Measurements from ENCODE around the gene PCAT6.
A peak's percentile ranks its signal among the peaks of the same experiment; 100 is the strongest.
"Not testable (repeated sequence)": the region's sequence is repeated elsewhere in the genome, so short reads cannot be mapped to it uniquely, and the experiment has no call there.

Gene PCAT6

DNA sequence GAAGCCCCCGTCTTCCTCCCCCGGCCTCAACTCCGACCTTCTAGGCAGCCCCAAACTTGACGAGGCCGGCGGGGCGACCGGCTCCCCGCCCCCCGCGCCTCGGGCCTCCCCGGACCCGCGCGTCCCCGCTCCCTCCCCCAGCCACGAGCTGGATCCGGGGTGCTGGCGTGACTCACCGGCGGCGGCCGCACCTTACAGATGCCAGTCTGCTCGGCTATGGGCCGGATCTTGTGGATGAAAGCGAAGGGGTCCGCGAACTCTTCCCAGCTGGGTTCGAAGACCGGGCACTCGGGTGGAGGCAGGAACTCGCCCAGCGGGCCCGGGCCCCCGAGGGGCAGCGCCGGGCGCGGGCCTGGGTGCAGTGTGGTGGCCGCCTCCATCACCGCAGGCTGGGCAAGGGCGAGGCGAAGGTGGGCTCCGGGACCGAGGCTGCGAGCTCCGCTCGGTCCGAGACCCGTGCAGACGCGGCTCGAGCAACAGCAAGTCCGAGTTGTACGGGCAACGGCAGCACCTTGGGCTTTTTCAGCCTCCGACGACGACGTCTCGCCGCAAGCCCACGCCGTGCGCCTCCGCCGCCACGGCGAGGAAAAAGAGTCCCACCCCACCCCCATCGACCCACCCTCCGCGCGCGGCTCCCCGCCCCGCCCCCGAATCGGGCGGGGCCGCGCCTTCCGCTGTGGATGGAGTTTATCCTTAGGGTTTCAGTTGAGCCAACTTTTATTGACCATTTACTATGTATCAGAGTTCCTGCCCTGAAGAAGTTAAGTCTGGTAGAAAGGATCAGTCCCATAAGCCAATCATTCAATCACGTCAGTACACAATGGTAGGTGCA lies 2.6 kb upstream of the PCAT6 start, which contains the start of gene KDM5B:
KDM5B (minus strand) TSS at position 496 of the 832 bp plus-strand sequence; CDS start at position 380, 116 bp downstream.
- DNase-seq, result peak; percentile 74

DNA sequence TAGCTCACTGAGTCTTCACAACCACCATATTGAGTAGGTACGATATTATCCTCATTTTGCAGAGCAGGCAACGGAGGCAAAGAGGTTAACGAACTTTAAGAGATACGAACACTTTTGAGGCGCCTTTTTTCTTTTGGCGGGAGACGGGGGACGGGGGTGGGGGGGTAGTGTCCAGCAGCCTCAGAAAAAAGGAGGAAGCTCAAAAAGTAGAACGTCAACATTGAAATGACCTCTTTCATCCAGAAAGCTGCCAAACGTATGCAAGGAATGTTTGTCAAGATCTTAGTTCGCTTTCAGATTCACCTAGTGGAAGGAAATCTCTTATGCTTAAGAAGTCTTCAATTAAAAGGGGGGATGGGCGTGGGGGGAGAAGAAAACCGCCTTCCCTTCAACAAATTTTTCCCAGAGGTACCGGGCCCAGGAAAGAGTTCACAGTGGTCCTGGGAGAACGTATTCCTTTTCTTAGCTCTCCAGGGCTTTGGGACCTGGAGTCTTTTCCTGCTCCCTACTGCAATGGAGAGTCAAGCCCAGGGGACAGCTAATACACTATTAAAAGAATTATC lies 1.1 kb upstream of the PCAT6 start:
- DNase-seq, result no peak

DNA sequence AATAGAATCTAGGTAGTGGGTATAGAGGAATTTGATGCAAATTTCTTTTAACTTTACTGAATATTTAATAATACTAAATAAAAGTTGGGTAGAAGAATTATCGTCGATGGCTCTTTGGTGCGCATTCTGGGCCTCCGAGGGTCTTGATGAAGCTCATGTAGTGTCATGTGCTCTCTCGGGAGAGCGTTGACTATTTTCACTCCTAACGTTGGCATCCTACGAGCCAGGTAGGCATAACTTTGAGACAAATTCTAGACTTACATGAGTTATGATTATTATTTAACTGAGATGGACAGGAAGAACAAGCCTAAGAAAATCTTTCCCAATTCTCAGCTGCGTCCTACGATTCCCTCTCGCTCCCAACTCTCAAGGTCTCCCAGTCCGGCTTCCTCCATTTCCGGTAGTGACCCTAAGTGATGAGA lies 550 bp upstream of the PCAT6 start:
- no peak for DNase-seq

DNA sequence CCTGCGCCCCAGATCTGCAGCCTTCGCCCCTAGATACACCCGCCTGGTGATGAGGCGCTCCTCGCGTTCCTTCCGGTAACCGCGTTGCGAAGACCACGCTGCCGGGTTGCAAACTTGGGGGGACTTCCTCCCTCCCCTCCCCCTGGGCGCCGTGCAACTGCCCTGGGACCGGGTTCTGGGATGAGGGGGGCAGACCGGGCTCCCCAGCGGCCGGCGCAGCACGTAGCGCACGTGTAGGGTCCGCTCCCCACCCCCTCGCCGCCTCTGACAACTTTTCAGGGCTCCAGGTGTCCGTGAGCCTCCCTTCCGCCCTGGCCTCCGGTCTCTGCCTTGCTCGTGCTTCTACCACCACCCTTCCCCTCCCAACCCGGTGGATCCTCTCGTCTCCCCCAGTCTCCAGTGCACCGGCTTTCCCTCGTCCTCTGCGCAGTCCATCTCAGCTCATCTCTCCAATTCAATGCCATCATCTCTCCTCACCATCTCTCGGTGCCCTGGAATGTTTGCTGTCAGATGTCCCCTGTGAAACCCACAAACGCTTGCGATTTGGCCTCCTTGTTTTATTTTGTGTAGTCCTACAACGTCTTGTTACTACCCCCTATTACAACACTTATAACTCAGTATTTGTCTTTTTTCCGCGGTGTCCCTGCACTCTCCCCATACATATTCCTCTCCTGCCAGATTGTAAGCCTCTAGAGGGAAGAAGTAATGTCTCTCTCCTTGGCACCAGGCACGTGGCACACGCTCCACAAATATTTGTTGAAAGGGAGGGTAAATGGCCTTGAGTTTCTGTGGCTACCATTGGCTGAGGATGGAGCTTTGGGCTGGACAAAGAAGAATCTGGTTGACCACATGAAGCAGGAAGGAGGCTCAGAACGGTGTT lies 782 bp downstream of the PCAT6 start:
- DNase-seq, result peak; percentile 54

DNA sequence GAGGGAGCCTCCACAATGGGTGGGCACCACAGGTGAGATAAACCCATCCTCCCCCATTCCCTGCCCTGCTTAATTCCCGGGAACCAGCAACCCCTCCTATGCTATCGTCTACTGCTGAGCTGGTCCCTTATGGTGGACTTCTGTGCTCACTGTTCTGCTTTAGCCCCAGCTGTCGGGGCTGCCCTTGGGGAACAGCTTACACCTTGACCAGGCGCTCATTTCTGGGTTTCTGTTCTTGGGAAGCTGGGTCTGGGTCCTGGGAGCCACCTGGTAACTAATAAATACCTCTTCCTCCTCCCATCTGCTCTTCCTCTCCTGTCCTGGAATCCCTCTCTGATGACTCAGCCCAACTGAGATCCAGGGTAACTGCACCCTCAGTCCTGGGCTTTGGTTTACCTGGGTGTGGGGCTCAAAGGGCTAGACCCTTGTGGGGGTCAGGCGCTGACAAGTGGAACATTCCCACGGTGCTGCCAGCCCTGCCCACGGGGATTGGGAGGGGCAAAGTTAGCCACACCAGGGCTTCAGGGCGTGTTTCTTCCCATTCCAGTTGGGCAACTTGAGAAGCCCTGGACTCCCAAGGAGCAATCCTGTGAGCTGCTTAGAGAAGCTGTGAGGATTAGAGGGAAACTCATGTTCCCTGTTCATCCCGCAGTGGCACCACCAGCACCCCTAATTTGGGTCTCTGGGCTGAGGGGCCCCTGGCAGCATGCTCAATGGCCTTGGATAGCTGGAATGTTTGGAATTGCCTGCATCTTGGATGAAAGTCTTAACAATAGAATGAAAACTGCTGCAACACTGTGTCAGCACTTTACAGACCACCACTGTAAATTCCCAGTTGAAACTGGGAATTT lies 1.6 kb downstream of the PCAT6 start:
- DNase-seq, result no peak

DNA sequence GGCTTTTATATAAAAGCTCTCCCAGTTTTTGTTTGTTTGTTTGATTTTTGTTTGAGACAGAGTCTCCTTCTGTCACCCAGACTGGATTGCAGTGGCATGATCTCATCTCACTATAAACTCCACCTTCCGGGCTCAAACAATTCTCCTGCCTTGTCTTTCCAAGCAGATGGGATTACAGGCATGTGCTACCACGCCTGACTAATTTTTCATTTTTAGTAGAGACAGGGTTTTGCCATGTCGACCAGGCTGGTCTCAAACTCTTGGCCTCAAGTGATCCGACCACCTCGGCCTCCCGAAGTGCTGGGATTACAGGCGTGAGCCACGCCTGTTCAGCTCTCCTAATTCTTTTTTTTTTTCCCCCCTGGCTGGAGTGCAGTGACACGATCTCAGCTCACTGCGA lies 4.4 kb downstream of the PCAT6 start:
- DNase-seq, result no peak

DNA sequence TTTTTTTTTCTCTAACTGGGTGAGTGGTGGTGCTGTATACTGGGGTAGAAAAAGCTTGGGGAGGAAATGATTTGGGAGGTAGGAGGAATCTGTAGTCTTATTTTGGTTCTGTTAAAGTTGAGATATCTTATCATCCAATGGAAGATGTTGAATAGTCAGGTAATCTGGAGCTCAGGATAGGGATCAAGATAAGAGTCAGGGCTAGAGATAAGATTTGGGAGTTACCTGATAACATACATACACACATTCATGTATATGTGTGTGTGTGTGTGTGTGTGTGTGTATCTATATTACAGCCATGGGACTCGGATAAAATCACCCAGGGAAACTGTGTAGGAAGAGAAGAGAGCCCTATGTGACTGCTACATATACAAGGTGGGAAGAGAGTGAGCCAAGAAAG lies 8.1 kb downstream of the PCAT6 start:
- no peak for DNase-seq

DNA sequence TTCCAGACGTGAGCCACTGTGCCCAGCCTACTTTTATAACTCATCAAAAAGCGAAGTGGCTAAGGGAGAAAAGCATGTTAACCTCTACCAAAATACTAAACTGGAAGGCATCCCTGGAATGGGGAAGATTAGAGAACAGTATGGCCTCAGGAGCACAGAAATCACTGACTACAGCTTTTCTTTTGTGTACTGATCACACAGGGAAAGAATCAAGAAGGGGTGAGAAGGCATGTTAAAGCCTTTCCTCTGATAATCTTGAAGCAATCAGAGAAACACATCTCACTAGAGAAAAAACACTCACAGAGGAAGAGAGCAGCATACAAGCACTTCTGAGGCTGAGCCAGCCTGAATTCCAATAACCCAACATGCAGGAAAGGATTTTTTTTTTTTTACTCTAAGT lies 10.7 kb downstream of the PCAT6 start:
- no peak for DNase-seq

DNA sequence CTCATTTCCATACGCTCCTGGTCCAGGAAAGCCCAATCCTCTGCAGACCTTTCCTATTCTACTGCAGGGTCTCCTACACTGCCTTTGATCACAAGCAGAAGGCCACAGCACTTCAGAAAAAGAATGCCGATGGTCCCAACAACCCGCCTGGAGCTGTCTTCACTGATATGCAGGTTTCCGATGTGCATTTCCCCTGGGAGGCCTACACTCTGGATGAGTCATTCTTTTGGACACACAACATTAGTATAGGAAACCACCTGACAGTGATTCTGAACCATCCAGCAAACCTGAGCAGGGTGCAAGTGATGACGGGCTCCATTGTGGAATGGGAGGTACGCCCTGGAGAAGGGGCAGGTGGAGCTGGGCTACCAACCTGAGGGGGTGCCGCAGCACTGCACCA lies 15.0 kb downstream of the PCAT6 start:
- DNase-seq, result no peak

DNA sequence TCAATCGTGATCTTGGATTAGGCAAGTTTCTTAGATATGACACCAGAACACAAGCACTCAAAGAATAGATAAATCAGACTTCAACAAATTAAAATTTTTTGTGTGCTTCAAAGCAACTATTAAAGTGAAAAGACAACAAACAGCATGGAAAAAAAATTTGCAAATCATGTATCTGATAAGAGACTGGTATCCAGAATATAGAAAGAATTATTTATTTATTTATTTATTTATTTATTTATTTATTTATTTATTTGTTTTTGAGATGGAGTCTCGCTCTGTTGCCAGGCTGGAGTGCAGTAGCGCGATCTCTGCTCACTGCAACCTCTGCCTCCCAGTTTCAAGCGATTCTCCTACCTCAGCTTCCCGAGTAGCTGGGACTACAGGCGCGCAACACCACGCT lies 18.5 kb downstream of the PCAT6 start:
- DNase-seq, result not testable (repeated sequence)

DNA sequence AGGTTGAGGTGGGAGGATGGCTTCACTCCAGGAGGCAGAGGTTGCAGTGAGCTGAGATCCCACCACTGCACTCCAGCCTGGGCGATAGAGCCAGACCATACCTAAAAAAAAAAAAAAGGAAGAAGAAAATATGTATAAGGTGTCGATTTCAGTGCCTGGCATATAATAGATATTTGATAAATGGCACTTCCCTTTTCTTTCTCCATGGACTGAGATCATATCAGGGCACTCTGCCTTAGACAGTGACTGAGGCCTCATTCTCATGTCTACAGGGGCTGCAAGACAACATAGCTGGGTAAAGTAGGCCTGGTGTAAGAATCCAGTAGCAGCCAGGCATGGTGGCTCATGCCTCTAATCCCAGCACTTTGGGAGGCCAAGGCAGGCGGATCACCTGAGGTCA lies 21.2 kb downstream of the PCAT6 start:
- DNase-seq, result no peak

DNA sequence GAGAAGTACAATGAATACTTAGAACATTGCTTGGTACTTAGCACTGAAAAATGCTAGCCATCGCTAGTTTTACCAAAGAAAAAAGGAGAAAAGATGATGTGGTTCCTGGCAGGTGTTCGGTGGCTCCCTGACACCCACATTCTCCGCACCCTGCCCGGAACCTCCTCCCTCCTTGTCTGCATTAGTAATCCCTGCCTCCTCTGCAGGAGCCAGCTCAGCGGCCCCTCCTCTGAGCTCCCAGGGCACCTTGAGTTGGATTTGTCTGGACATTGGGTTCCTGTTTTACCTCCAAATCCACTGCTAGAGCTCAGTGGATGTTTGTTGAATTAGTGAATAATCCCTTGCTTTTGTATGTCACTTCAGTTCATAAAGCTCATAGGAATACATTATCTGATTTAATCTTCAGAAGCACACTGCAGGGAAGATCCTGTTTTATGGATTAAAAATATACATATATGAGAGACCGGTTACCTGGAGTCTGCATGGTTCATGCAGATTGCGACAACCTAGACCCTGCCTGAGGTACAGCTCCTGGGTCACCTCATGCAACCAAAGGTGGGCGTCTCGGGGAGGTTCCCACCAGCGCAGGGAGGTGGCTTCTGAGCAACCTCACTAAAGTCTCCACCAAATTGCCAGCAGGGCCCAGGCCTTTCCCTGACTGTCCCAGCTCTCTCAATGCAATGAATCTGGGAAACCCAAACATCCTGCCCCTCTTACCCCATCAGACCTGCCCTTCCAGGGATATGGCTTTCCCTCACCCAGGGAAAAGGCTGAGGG lies 24.2 kb downstream of the PCAT6 start:
- DNase-seq, result peak; percentile 34

DNA sequence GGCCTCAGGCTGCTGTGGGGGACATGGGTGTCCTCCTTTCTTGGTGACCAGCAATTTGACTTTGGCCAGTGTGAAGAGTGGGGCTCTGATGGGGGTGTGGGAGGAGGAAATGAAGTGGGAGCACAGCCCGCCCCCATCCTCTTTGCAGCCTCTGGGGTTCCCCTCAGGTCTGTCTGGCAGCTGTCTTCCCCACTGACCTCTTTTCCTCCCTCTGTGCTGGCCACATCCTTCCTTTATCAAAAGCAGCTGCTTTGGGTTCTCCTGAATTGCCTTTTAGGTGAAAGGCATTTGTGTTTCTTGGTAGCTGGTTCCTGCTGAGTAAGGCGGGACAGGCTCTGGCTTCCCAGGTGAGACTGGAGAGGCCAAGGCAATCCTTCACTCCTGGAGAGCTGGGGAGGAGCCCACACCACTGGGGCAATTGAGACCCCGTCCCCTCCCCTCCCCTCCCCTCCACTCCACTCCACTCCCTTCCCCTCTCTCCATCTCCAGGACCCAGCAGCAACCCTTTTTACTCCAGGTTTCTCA lies 24.9 kb downstream of the PCAT6 start:
- DNase-seq, result peak; percentile 32

DNA sequence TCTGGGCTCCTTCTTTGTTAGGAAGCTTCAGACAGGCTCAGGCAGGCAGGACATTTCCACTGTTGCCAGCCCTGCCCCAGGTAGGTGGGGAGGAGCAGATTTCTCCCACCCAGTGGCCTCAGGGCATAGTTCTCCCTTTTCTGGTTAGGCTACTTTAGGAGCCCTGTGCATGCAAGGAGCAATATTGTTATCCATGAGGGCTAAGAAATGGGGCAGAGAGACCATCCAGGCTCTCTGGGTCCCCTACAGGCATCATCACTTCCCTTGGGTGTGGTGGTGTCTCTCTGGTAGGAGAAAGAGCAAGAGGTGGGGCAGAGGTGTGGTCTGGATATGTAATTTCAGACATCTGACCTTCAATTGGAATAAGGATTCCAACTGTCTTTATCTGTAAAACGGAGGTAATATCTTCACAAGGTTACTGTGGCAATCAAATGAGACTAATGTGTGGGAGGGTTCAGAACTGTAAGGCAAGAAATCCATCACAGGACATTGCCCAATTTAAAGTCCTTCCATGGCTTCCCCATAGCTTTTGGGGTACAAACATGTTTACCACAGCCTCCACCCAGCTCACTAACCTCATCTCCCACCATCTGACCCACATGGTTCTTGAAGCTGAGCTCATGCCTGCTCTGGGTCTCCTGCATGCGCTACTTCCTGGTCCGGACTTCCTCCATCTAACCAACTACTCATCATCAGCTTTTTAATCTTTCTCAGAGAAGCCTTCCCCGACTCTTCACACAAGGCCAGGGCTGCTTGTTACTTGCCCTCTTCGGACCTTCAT lies 26.1 kb downstream of the PCAT6 start:
- no peak for DNase-seq

DNA sequence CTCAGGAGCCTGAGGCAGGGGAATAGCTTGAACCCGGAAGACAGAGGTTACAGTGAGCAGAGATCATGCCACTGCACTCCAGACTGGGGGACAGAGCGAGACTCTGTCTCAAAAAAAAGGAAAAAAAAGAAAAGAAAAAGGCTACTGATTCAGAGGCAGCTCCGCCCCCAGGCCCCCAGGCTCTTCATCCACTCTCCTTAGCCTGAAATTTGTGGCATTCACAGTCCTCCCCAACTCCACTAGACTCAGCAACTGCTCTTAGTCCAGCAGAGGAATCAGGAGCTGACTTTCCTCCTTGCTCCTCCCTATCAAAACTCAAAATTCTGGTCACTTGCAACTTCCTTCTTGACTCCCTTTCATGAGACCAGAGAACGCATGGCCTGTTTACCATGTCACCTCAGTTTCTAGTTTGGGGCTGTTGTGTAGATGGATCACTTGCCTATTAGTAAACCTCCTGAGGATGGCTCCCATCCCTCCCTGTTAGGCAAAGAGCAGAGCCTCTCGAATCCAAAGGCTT lies 27.1 kb downstream of the PCAT6 start:
- no peak for DNase-seq

DNA sequence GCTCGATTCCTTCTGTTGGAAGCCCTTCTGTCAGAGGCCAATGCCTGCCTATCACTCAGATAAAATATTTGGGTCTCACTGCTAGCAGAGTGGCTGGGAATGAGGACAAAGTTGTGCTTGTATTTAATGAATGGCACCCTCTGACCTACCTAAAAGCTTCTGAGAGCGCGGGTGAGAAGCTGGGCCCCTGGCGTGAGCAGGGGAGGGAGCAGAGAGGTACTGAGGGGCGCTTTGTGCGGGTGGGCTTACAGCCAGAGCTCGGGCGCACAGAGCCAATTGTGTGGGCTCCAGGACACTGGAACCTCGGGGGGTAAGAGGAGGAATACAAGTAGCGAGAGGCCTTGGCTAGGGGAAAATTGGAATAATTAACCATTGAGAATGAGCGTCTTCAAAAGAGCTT lies 32.3 kb downstream of the PCAT6 start:
- no peak for DNase-seq

DNA sequence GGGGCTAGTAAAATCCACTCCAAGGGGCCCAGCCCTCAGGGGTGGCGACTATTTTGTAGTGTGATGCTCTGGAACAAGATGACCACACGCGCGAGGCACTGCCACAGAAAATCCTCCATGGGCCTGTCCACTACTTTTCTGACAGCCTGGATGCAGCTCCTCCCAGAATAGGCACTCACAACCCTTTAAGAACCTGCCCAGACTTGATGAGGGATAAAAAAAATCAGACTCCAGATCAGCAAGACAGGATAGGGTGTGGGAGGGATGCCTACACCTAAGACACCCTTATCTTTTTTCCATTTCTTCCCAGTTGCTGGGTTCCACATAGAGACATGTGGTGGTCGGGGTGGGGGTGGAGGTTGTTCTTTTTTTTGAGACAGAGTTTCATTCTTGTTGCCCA lies 33.5 kb downstream of the PCAT6 start:
- DNase-seq, result no peak

DNA sequence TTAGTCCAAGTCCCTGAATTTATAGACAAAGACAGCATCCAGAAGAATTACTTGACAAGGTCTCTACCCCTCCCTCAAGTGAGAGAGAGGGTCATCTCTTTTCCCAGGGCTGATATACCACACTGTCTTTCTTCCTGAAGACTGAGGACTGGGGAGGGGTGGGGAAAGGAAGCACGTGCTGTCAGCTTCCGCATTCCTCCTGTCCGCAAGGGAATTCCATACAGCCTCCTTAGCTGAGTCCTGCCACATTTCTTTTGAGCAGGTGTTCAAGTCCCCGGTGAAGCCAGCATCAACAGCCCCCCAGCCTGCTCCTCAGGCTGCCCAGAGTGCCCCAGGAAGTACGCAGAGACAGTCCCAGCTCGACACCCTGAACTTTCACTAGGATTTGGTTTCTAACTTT lies 34.2 kb downstream of the PCAT6 start:
- DNase-seq, result no peak

DNA sequence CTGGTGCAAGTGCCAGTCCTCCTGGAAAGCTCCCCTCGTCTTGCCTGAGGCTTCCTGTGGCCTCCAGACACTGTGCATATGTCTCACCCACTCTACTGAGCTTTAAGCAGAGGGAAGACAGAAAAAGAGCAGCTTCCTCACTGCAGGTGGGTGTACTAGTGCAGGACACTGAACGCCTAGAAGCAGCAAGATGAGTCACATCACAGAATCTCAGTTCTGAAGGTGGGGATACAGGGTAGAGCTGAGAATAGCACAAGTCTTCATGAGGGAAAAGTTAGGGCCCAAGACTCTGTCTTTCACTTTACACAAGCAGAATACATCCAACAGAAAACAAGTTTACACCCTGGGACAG lies 37.4 kb downstream of the PCAT6 start:
- DNase-seq, result no peak

DNA sequence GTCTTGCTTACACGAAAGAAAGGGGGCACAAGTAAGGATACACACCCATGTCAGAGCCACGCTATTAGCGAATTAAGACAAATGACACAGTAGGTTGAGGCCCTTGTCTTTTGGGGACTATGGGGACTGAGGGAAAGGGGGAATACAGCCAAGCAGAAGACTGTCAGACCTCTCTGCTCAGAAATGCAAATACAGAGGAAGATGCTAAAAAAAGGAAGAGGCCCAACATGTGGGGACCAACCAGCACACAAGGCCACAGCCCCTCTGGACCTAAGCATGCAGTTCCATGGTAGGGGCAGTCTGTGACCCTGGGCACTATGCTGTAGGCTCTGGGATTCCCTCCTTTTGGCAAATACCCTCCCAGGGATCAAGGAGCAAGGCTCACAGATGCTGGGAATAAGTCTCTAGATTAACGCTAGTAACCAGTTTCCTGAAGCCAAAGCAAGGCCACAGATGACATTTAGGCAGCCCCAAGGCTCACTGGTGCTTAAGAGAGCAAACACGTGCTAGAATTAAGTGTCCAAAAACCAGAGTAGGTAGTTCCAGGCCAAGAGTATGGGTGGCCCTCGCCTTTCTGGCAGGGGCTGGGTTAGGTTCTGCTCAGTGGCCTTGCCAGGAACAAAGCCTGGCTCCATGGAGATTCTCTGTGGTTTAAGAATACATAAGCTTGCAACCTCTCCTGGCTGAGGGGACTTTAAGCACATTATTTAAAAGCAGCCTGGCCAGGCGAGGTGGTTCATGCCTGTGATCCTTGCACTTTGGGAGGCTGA lies 40.0 kb downstream of the PCAT6 start:
- DNase-seq, result no peak
